ENCODE results near the gene DDX50. TPM values are rescaled to one million over a fixed set of nuclear protein-coding genes. Genes with fewer than 3 reads are reported as not detected.
"Not testable (repeated sequence)": the region's sequence is repeated elsewhere in the genome, so short reads cannot be mapped to it uniquely, and the experiment has no call there.

The DDX50 gene
- total RNA-seq, 6 experiments from 2014 or later: 35.6 to 39.4 (median 37.3) TPM

GRCh38 chr10:68938884-68939283, 37.8 kb downstream of the DDX50 start:
- Mint-ChIP-seq H3K36me3 (ENCODE audit: low read depth) (peaks cover 17% of the 10 kb centered on the region), H3K4me1 (ENCODE audit: low read depth) (peaks cover 12% of the 10 kb centered on the region), H3K4me3 (no peak overlapping the region), H3K27ac (no peak overlapping the region), H3K9me3 (no peaks in the 10 kb centered on the region), H3K27me3 (ENCODE audit: insufficient read depth) (no peaks in the 10 kb centered on the region)
- no peak for TF ChIP-seq CTCF (IDR thresholded peaks at IDR 0.05)
- no peak for DNase-seq

GRCh38 chr10:68940917-68941316, 39.8 kb downstream of the DDX50 start:
- not testable (repeated sequence) for H3K27ac Mint-ChIP-seq; H3K4me3 Mint-ChIP-seq; H3K9me3 Mint-ChIP-seq; DNase-seq; H3K27me3 Mint-ChIP-seq (ENCODE audit: insufficient read depth)
- H3K36me3 Mint-ChIP-seq (ENCODE audit: low read depth): peaks cover 17% of the 10 kb centered on the region
- H3K4me1 Mint-ChIP-seq (ENCODE audit: low read depth): peaks cover 12% of the 10 kb centered on the region

GRCh38 chr10:68950598-68950997, 49.5 kb downstream of the DDX50 start:
- Mint-ChIP-seq H3K4me3 (no peak overlapping the region), H3K4me1 (ENCODE audit: low read depth) (no peaks in the 10 kb centered on the region), H3K27me3 (ENCODE audit: insufficient read depth) (peaks cover 2% of the 10 kb centered on the region; the same call in 1 of the 2 replicates), H3K36me3 (ENCODE audit: low read depth) (peaks cover 10% of the 10 kb centered on the region; the same call in 1 of the 2 replicates), H3K9me3 (no peaks in the 10 kb centered on the region), H3K27ac (no peak overlapping the region)
- no peak for TF ChIP-seq CTCF (IDR thresholded peaks at IDR 0.05)
- DNase-seq: no peak

GRCh38 chr10:68954904-68955303, 53.8 kb downstream of the DDX50 start:
- Mint-ChIP-seq H3K4me1 (ENCODE audit: low read depth) (peaks cover 18% of the 10 kb centered on the region), H3K27me3 (ENCODE audit: insufficient read depth) (peaks cover 2% of the 10 kb centered on the region), H3K4me3 (peak overlapping the region; percentile 100), H3K9me3 (peaks cover 4% of the 10 kb centered on the region; the same call in 1 of the 2 replicates), H3K27ac (peak overlapping the region; percentile 100; the same call in 1 of the 2 replicates), H3K36me3 (ENCODE audit: low read depth) (peaks cover 22% of the 10 kb centered on the region)
- no peak for TF ChIP-seq CTCF (IDR thresholded peaks at IDR 0.05)
- DNase-seq: no peak

GRCh38 chr10:68955355-68955831, 54.3 kb downstream of the DDX50 start:
- H3K27me3 Mint-ChIP-seq (ENCODE audit: insufficient read depth): peaks cover 2% of the 10 kb centered on the region
- peaks cover 24% of the 10 kb centered on the region for H3K36me3 Mint-ChIP-seq (ENCODE audit: low read depth)
- H3K4me3 Mint-ChIP-seq: peak overlapping the region; percentile 100
- DNase-seq: no peak
- peaks cover 21% of the 10 kb centered on the region for H3K4me1 Mint-ChIP-seq (ENCODE audit: low read depth)
- H3K9me3 Mint-ChIP-seq: peaks cover 4% of the 10 kb centered on the region; the same call in 1 of the 2 replicates
- TF ChIP-seq CTCF (IDR thresholded peaks at IDR 0.05): no peak
- H3K27ac Mint-ChIP-seq: peak overlapping the region; percentile 100

- Mint-ChIP-seq H3K4me1 (ENCODE audit: low read depth) (peaks cover 21% of the 10 kb centered on the region), H3K36me3 (ENCODE audit: low read depth) (peaks cover 24% of the 10 kb centered on the region), H3K4me3 (peak within 1 kb of the TSS; percentile 100), H3K9me3 (peaks cover 4% of the 10 kb centered on the region; the same call in 1 of the 2 replicates), H3K27ac (peak within 1 kb of the TSS; percentile 100), H3K27me3 (ENCODE audit: insufficient read depth) (peaks cover 2% of the 10 kb centered on the region)
- TF ChIP-seq CTCF (IDR thresholded peaks at IDR 0.05): peak; percentile 76
- DNase-seq: peak; percentile 88
Measured at GRCh38 chr10:68955832-68956532, 54.9 kb downstream of the DDX50 start, which contains the start of gene DDX21. Gene DDX21, plus strand, starts transcription at chr10:68956170. Its CDS starts 56 bp downstream, at chr10:68956226.
